A172 (cell line): ENCODE results near the gene PRKAB1. TPM values are rescaled to one million over a fixed set of nuclear protein-coding genes. Genes with fewer than 3 reads are reported as not detected.

Experiments used
- DNase-seq: peaks from one replicate; pipeline ENCODE4 v3.0.0-alpha.2; 2015; ENCODE audit warnings: low spot score
- total RNA-seq: library from RNA; depleted of rRNA; stranded (reverse); fragments of >200 nt; shearing (Covaris generic); gene quantifications from 2 replicates; pipeline ENCODE4 v1.2.3, GENCODE V29; 2014; rRNA removed

PRKAB1 gene
- total RNA-seq, 1 experiment from 2014 or later, result 5.4 TPM

GRCh38 chr12:119712721-119713120, 44.8 kb downstream of the PRKAB1 start:
- DNase-seq, result no peak

- DNase-seq, result no peak
These were observed 45.7 kb downstream of the PRKAB1 start for GRCh38 chr12:119713551-119714031.

GRCh38 chr12:119714614-119715267, 46.8 kb downstream of the PRKAB1 start:
- no peak for DNase-seq

- peak; percentile 14 for DNase-seq
These were observed 47.3 kb downstream of the PRKAB1 start for GRCh38 chr12:119715268-119715620.

- DNase-seq, result no peak
These were observed 50.2 kb downstream of the PRKAB1 start for GRCh38 chr12:119718141-119718540.

- DNase-seq, result no peak
These were observed 52.4 kb downstream of the PRKAB1 start for GRCh38 chr12:119720349-119720748.

- no peak for DNase-seq
These were observed 53.4 kb downstream of the PRKAB1 start for GRCh38 chr12:119721306-119721705.

- no peak for DNase-seq
These were observed 57.6 kb downstream of the PRKAB1 start for GRCh38 chr12:119725523-119725922.

GRCh38 chr12:119727600-119728443, 59.9 kb downstream of the PRKAB1 start:
- no peak for DNase-seq

- DNase-seq, result no peak
These were observed 60.5 kb downstream of the PRKAB1 start for GRCh38 chr12:119728444-119728745.

GRCh38 chr12:119729871-119730270, 61.9 kb downstream of the PRKAB1 start:
- no peak for DNase-seq

- no peak for DNase-seq
These were observed 62.4 kb downstream of the PRKAB1 start for GRCh38 chr12:119730381-119730780.

Other genes starting within 250 kb of the PRKAB1 start
- not detected in 2 replicates for gene TMEM233, start 74.4 kb upstream of the PRKAB1 start, total RNA-seq
- gene CIT, start 209.2 kb downstream of the PRKAB1 start, total RNA-seq, result 25.2 and 34.4 TPM in 2 replicates